Measurements from ENCODE around the gene GAS7.
A peak's percentile ranks its signal among the peaks of the same experiment; 100 is the strongest.

GAS7 gene

GRCh38 chr17:10200645-10201044 lies 2.2 kb upstream of the GAS7 start:
- DNase-seq (ENCODE audit: low read depth): no peak

- no peak for DNase-seq (ENCODE audit: low read depth)
These were observed 1.6 kb upstream of the GAS7 start for GRCh38 chr17:10200016-10200415.

DNA sequence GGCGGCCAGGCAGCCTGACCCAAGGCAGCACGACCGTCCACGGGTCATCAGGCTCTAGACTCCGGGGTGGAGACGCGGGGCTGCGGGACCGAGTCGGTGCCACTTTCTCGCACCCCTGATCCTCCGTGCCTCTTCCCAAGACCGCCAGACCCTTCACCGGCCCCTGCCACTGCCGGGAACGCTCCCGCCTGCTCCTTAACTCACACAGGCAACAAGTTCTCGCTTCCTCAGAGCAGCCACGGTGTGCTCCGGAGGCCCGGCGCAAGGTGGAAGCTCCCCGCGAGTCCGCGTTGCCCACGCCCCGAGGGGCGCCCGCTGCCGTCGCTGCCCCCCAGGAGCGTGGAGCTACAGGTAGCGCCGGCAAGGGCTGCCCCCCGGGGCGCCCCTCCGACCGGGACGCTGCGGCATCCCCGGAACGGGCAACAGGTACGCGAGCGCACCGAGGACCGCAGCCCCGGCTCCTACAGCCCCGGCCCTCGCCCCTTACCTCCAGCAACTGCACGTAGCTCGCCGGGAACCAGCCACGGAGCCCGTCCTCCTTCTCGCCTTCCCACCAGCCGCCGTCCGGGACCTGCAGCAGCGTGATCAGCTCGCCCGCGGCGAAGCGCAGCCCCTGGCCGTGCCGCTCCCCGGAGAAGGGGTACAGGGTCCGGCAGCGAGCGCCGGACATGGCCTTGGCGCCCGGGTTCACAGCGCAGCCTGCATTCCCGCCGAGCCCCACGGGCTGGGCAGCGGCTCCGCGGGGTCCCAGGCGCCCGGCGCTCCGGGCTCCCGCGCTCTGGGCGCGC lies 491 bp downstream of the GAS7 start:
- DNase-seq (ENCODE audit: low read depth): no peak

- no peak for DNase-seq (ENCODE audit: low read depth)
These were observed 1.1 kb downstream of the GAS7 start for GRCh38 chr17:10197362-10197720.

DNA sequence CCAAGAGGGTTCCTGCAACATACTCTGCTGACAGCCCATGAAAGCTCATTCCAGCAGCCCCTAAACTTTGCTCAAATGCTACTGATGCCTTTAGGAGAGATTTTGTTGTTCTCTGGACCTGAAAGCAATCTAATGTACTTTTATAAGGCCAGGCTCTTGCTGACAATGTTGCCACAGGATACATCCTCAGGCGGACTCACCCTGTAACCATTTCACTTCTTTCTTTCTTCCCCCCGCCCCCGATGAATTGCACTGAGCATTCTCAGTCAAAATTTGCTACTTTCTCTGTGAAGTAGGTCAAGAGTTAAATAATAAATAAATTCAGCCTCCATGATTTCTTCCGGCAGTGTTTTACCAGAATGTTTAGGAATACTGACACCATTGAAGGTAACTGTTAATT lies 1.5 kb downstream of the GAS7 start:
- no peak for DNase-seq (ENCODE audit: low read depth)

DNA sequence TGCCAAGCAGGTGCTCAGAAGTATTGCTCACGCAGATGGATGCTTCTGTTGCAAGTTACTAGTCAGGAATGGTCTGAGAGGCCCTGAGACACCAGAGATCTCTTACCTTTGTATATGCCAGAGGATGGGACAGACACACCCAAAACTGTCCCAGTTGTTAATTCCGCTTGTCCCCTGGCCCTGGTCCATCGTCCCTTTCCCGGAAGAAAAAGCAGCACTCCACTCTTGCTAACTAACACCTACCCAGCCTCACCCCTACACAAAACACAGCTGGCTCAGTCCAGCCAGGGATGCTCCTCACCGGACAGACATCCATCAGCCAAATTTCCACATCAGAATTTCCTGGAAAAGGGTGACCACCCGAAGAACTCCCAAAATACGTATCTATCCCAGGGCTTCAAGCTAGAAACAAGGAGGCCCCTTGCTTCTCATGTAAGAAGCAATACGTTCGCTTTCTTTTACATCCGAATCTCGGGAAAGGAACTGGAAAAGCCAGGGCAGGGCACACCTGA lies 2.0 kb downstream of the GAS7 start:
- DNase-seq (ENCODE audit: low read depth): no peak

DNA sequence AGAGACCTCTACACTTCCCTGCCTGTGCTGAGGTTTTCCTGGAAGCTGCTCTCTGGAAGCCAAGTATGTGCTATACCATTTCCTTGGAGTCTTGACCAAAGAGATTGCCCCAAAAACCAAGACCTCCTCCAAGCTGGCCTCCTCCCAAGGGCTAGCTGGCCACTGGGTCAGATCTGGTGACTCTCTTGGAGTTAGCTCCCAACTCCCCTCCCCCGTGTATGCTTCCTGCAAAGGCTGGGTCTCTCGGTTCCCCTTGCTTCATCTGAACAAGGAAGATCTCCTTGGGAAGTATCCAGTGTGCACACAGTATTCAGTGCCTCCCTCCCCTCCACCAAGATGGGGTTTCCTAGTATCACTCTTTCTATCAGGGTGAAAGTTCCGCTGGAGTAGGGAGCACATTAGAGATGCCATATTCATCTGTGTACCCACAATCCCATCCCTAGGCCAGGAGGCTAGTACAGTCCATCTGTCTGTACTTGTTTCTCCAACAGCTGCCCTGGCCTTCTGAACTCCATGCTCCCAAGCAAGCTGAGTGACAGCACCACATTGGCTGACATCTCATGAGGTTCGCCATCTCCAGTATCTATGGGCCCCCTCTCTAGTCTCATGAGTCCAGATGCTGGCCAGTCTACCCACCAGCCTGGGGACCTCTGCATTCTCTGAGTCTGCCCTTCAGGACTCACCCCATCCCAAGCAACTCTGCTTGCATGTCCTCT lies 3.2 kb downstream of the GAS7 start:
- no peak for DNase-seq (ENCODE audit: low read depth)

- DNase-seq (ENCODE audit: low read depth): no peak
These were observed 4.8 kb downstream of the GAS7 start for GRCh38 chr17:10193632-10194031.

DNA sequence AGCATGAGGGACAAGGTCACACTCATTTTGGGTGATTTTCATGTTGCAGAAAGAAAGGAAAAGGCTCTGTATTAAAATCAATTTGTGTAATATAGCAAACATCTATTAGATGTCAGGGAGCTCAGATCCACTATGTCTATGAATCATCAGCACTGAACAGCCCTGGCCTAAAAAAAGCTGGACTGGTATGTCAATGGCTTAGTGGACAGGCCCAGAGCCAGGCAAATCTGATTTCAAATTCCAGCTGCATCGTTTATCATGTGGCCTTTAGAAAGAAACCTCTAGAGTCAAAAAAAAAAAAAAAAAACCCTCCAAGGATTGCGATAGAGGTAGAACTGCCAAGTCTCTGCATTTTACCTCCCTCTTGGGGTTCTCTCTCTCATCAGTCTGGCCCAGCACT lies 5.4 kb downstream of the GAS7 start:
- peak; percentile 45 for DNase-seq (ENCODE audit: low read depth)

- DNase-seq (ENCODE audit: low read depth): no peak
These were observed 5.9 kb downstream of the GAS7 start for GRCh38 chr17:10192461-10192860.

- no peak for DNase-seq (ENCODE audit: low read depth)
These were observed 10.9 kb downstream of the GAS7 start for GRCh38 chr17:10187456-10187855.

DNA sequence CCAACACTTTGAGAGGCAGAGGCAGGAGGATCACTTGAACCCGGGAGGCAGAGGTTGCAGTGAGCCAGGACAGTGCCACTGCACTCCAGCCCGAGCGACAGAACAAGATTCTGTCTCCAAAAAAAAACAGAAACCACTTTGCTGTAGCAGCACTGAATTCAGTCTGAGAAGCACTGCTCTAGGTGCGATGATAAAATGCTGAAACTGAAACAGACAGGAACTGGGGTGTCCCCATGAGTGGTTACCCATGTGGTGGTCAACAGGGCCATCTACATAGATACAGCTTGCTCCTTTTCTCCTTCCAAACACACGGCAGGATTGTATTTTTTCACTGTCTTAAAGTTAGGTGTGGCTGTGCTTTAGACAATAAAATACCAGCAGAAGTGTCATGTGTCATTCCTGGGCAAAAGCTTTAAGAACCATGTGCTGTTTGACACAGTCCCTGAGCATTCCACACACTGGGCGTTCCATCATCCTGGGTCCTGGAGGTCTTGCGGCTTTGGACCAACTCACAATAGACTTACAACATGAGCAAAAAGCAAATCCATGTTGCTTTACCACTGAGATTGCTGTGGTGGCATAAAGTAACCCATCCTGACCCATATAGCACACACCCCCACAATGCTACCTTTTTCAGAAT lies 11.5 kb downstream of the GAS7 start:
- DNase-seq (ENCODE audit: low read depth): no peak

- DNase-seq (ENCODE audit: low read depth): no peak
These were observed 14.2 kb downstream of the GAS7 start for GRCh38 chr17:10183931-10184930.

- no peak for DNase-seq (ENCODE audit: low read depth)
These were observed 15.6 kb downstream of the GAS7 start for GRCh38 chr17:10182785-10183184.

GRCh38 chr17:10178506-10178991 lies 19.9 kb downstream of the GAS7 start:
- no peak for DNase-seq (ENCODE audit: low read depth)

DNA sequence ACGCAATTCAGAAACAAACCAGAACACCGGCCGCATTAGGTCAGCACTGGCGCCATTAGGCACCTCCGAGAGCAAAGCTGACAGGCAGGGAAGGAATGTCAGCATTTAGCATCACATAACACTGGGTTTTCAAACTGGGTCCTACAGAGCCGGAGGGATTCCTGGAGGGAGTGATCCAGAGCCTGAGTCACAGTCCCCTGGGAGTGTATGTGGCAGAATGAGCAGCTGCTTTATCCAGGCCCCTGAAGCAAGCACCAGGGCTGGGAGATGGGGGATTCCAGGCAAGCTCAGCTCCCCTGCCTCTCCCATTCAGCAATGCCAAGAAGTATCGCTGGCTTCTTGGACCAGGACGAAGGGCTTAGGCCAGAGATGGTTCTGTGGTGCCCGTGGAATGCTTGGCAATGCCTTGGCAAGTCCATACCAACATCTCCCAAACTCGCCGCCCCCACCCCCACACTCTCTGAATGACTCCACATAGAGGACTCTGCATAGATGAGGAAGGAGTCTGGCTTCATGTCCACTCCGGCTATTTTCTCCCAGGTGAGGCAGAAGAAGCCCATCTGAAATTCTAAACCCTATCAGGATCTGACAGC lies 20.4 kb downstream of the GAS7 start:
- DNase-seq (ENCODE audit: low read depth): no peak

DNA sequence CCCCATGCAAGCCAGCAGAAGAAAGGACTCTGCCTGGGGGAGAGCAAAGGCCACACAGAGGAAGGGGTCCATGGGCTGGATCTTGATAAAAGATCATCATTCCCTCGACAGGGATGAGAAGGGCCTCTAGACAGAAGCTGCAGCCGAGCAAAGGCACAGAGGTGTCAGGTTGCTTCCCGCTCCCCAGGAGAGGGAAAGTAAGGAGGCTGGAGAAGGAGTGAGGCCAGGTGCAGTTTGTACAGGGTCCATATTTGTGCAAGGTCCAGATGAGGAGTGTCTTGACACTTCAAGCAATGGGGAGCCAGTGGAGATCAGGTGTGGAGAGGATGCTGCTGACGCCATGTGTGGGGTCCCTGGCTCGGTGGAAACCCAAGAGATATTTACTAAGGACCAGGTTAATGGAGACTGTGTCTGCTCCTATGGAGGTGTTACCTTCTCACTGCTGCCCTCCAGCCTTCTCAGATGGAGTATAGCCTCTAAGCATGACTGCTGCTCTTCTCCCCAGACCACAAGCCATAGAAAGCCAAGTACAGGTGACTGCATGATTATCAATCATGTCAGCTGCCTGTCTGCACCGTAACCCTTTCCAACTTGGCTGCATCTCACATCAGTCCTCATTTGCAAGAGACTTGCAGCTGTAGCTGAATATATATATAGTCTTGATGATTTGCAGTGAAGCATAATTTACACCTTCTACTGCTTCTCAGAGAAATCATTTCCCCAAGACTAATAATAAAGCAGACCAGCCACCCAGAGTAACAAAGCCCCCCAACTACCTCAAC lies 21.1 kb downstream of the GAS7 start:
- DNase-seq (ENCODE audit: low read depth): no peak

DNA sequence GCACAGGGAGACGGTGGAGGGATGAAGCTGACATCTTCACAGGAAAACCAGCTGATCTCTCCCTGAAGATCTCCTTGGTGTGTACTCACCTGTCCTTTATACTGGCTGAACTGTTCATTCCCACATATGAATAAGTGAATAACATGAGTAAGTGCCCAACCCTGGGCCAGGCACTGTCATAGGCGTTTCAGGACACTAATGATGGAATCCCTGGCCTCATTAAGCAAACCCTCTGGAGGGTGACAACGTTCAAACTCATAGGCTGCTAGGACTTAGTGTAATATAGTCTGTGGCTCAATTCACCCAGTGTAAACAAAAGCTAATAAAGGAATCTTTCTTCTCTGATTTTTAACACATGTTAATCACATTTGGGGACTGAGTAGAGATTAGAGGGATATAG lies 24.5 kb downstream of the GAS7 start:
- DNase-seq (ENCODE audit: low read depth): no peak

- no peak for DNase-seq (ENCODE audit: low read depth)
These were observed 25.6 kb downstream of the GAS7 start for GRCh38 chr17:10172778-10173177.

GRCh38 chr17:10172241-10172741 lies 26.1 kb downstream of the GAS7 start:
- DNase-seq (ENCODE audit: low read depth): no peak
